ENCODE data around the gene WDR17. TPM values are rescaled to one million over a fixed set of nuclear protein-coding genes. Genes with fewer than 3 reads are reported as not detected.

WDR17 gene
- total and polyA plus RNA-seq, 2 donors (not counting 3 experiments of a cell fraction or from before 2014, with no cell fraction given), result 0.07 to 0.42 TPM

- Histone ChIP-seq H3K4me3 (replicated peaks in 1 of 3; ENCODE audit: insufficient read depth in 1 of 3, low read depth in 1 of 3, low read length in 3 of 3) (no peak overlapping the region), H4K20me1 (replicated peaks; ENCODE audit: control insufficient read depth, extremely low read depth, insufficient read depth, low read length) (no peaks in the 10 kb centered on the region), H2AFZ (ENCODE audit: low read depth, low read length) (no peak overlapping the region), H3K9me3 (replicated peaks; ENCODE audit: control insufficient read depth, insufficient read depth, low read length) (no peaks in the 10 kb centered on the region), H3K9me1 (replicated peaks; ENCODE audit: control insufficient read depth, extremely low read depth, insufficient read depth, low read length) (no peaks in the 10 kb centered on the region), H3K79me2 (ENCODE audit: control insufficient read depth, insufficient read depth, low read length) (no peaks in the 10 kb centered on the region), H3K36me3 (ENCODE audit: control insufficient read depth in 2 of 2, extremely low read depth in 1 of 2, insufficient read depth in 2 of 2, low read length in 2 of 2) (no peaks in the 10 kb centered on the region), H3K4me1 (ENCODE audit: control insufficient read depth, extremely low read depth, insufficient read depth, low read length) (no peaks in the 10 kb centered on the region), H3K9ac (replicated peaks; ENCODE audit: extremely low read depth, insufficient read depth, low read length) (no peak overlapping the region), H3K4me2 (ENCODE audit: insufficient read depth, low read length) (no peak overlapping the region), H3K27me3 (ENCODE audit: control insufficient read depth in 2 of 2, insufficient read depth in 2 of 2, low read length in 2 of 2) (no peaks in the 10 kb centered on the region), H3K27ac (ENCODE audit: insufficient read depth, low read depth, low read length) (no peak overlapping the region)
- intact Hi-C loops (cut with micrococcal nuclease), result loop anchor here (1.0 to 5.0 kb wide), 2 partner anchors 127 to 191 kb away; no protein-coding TSS in a partner anchor
- POLR2A ChIA-PET, result no interaction called here
- FAIRE-seq, result no peak
- no peak for TF ChIP-seq MYC (IDR thresholded peaks at IDR 0.05; ENCODE audit: low read depth, low read length)
- TF ChIP-seq FOS (IDR thresholded peaks at IDR 0.05; ENCODE audit: borderline replicate concordance, insufficient read depth, low read length), result no peak
- no peak for TF ChIP-seq CTCF (IDR thresholded peaks at IDR 0.05; ENCODE audit: extremely low read depth in 1 of 2, insufficient read depth in 1 of 2, low read depth in 1 of 2, low read length in 2 of 2)
- TF ChIP-seq MAX (IDR thresholded peaks at IDR 0.05; ENCODE audit: insufficient read depth, insufficient read length), result no peak
- TF ChIP-seq EZH2 (IDR thresholded peaks at IDR 0.05; ENCODE audit: borderline replicate concordance, low read depth, low read length, severe bottlenecking), result no peak
- no peak for TF ChIP-seq POLR2A (IDR thresholded peaks at IDR 0.05; ENCODE audit: low read depth, low read length)
- TF ChIP-seq POLR2AphosphoS5 (IDR thresholded peaks at IDR 0.05; ENCODE audit: insufficient read depth, low read depth, low read length), result no peak
- no peak for TF ChIP-seq JUN (IDR thresholded peaks at IDR 0.05; ENCODE audit: borderline replicate concordance, insufficient read depth, insufficient read length, low read depth)
- no peak for TF ChIP-seq GATA2 (IDR thresholded peaks at IDR 0.05; ENCODE audit: insufficient read depth, insufficient read length, low read depth, low read length)
- CTCF ChIA-PET, result interaction anchor here (0.6 to 4.0 kb wide), 16 partner anchors 10 to 190 kb away, joined by 3 to 92 read pairs (median 4); no protein-coding TSS in a partner anchor
- dilution Hi-C loops (cut with MboI; ENCODE audit: extremely low pct_ligation_motif_present, low sequenced_read_pairs), result no loop called here
- no TSS peak for BruUV-seq (replicated peaks)
- peak; percentile 20 for DNase-seq (ENCODE audit: low read depth, low spot score)
Measured at GRCh38 chr4:176150356-176150682, 84.7 kb downstream of the WDR17 start.

All from endothelial cell of umbilical vein (primary cell).